GM23338 (cell line): ENCODE results near the gene RECQL5. TPM values are rescaled to one million over a fixed set of nuclear protein-coding genes. Genes with fewer than 3 reads are reported as not detected.

Source experiments
- ATAC-seq: fragments of 200-7000 bp; cut with Tn5 transposase; 3 replicates; pipeline ENCODE4 v1.9.1; 2020
- DNase-seq: peaks from one replicate; pipeline ENCODE4 v3.0.0-alpha.2; 2015; ENCODE audit warnings: low spot score
- H2AFZ ChIP-seq: fragments of 200-600 bp; sonication (generic); 2 replicates; pipeline ENCODE4 v1.8.0; 2016; ENCODE audit warnings: antibody characterized with exemption, mild to moderate bottlenecking, moderate library complexity
- H3F3A ChIP-seq: fragments of 200-600 bp; sonication (generic); replicated peaks from 2 replicates; pipeline ENCODE4 v1.8.0; 2017; ENCODE audit warnings: antibody characterized with exemption, mixed run types, low read depth
- H3K27ac ChIP-seq: fragments of 200-600 bp; sonication (generic); 2 replicates; pipeline ENCODE4 v1.6.1; 2016; ENCODE audit warnings: low read depth
- H3K27me3 ChIP-seq: fragments of 200-600 bp; sonication (generic); 2 replicates; pipeline ENCODE4 v1.8.0; 2016; ENCODE audit warnings: mild to moderate bottlenecking, mixed run types, moderate library complexity; ENCODE audit not compliant: insufficient read depth
- H3K36me3 ChIP-seq: fragments of 200-600 bp; sonication (generic); 2 replicates; pipeline ENCODE4 v1.8.0; 2016; ENCODE audit warnings: mild to moderate bottlenecking; ENCODE audit not compliant: insufficient read depth
- H3K4me1 ChIP-seq: fragments of 200-600 bp; sonication (generic); 2 replicates; pipeline ENCODE4 v1.8.0; 2016; ENCODE audit warnings: mild to moderate bottlenecking, moderate library complexity; ENCODE audit not compliant: insufficient read depth
- H3K4me2 ChIP-seq: fragments of 200-600 bp; sonication (generic); 2 replicates; pipeline ENCODE4 v1.7.1; 2017; ENCODE audit warnings: mixed run types
- H3K4me3 ChIP-seq: fragments of 200-600 bp; sonication (generic); 2 replicates; pipeline ENCODE4 v1.6.1; 2016; ENCODE audit warnings: mixed run types
- H3K79me2 ChIP-seq: fragments of 200-600 bp; sonication (generic); replicated peaks from 2 replicates; pipeline ENCODE4 v1.8.0; 2017; ENCODE audit warnings: mild to moderate bottlenecking; ENCODE audit not compliant: insufficient read depth
- H3K9me2 ChIP-seq: fragments of 200-600 bp; sonication (generic); 2 replicates; pipeline ENCODE4 v1.8.0; 2017; ENCODE audit not compliant: insufficient read depth
- H4K20me1 ChIP-seq: fragments of 200-600 bp; sonication (generic); replicated peaks from 2 replicates; pipeline ENCODE4 v1.8.0; 2017; ENCODE audit warnings: mild to moderate bottlenecking; ENCODE audit not compliant: insufficient read depth
- H3K27ac Mint-ChIP-seq: 2 replicates; pipeline ENCODE4 v1.8.0; 2020; ENCODE audit warnings: inconsistent platforms, mild to moderate bottlenecking, moderate library complexity, mixed read lengths
- H3K27me3 Mint-ChIP-seq: 3 replicates; pipeline ENCODE4 v1.8.0; 2022; ENCODE audit warnings: low read depth, mild to moderate bottlenecking, moderate library complexity, mixed read lengths, inconsistent platforms; ENCODE audit not compliant: insufficient read depth, poor library complexity
- H3K36me3 Mint-ChIP-seq: 3 replicates; pipeline ENCODE4 v1.8.0; 2021; ENCODE audit warnings: low read depth, mild to moderate bottlenecking, inconsistent platforms, moderate library complexity, mixed read lengths
- H3K4me1 Mint-ChIP-seq: 3 replicates; pipeline ENCODE4 v1.8.0; 2020; ENCODE audit warnings: mild to moderate bottlenecking, inconsistent platforms, mixed read lengths
- H3K4me3 Mint-ChIP-seq: 3 replicates; pipeline ENCODE4 v1.8.0; 2021; ENCODE audit warnings: moderate library complexity, mild to moderate bottlenecking, inconsistent platforms, mixed read lengths
- H3K9me3 Mint-ChIP-seq: 3 replicates; pipeline ENCODE4 v1.8.0; 2020; ENCODE audit warnings: moderate library complexity, mild to moderate bottlenecking, inconsistent platforms, mixed read lengths
- CREB1 ChIP-seq: fragments of 250-450 bp; sonication (Bioruptor Pico); IDR thresholded peaks from 2 replicates; pipeline ENCODE4 v1.5.0; 2020; ENCODE audit warnings: low read depth, mild to moderate bottlenecking, moderate library complexity
- EZH2phosphoT487 ChIP-seq: fragments of 200-600 bp; sonication (generic); IDR thresholded peaks from one replicate; pipeline ENCODE4 v1.8.1; 2018; ENCODE audit warnings: antibody characterized with exemption; ENCODE audit not compliant: unreplicated experiment
- JUNB ChIP-seq: IDR thresholded peaks from one replicate; pipeline ENCODE4 v1.6.1; 2016; ENCODE audit warnings: antibody characterized with exemption; ENCODE audit not compliant: unreplicated experiment
- NANOG ChIP-seq: IDR thresholded peaks from 2 replicates; pipeline ENCODE4 v1.6.1; 2016; ENCODE audit warnings: antibody characterized with exemption, borderline replicate concordance
- POLR2AphosphoS5 ChIP-seq: IDR thresholded peaks from 2 replicates; pipeline ENCODE4 v1.6.1; 2016; ENCODE audit warnings: antibody characterized with exemption, low read depth
- STAT1 ChIP-seq: IDR thresholded peaks from one replicate; pipeline ENCODE4 v1.6.1; 2016; ENCODE audit warnings: antibody characterized with exemption; ENCODE audit not compliant: unreplicated experiment
- ZNF114 ChIP-seq: fragments of 250-450 bp; sonication (Bioruptor Pico); IDR thresholded peaks from 2 replicates; pipeline ENCODE4 v1.5.0; 2020; ENCODE audit warnings: mild to moderate bottlenecking, moderate library complexity
- ZNF331 ChIP-seq: fragments of 250-450 bp; sonication (Bioruptor Pico); IDR thresholded peaks from 2 replicates; pipeline ENCODE4 v1.5.0; 2020; ENCODE audit warnings: low read depth, mild to moderate bottlenecking, moderate library complexity
- ZNF462 ChIP-seq: fragments of 250-450 bp; sonication (Bioruptor Pico); IDR thresholded peaks from 2 replicates; pipeline ENCODE4 v1.5.0; 2020; ENCODE audit warnings: mild to moderate bottlenecking, moderate library complexity
- polyA plus RNA-seq: library from polyadenylated mRNA; unstranded; fragments of >200 nt; fragmentation: Nextera tagmentation; extraction: Ambion mirVana; gene quantifications from 2 replicates; pipeline ENCODE4 v1.2.1, GENCODE V29; 2016
- total RNA-seq: library from RNA; depleted of rRNA; stranded (reverse); fragments of >200 nt; shearing (Covaris generic); gene quantifications from 2 replicates; pipeline ENCODE4 v1.2.3, GENCODE V29; 2014

RECQL5 gene
- total and polyA plus RNA-seq, 2 experiments from 2014 or later = 20.0 to 23.3 TPM

DNA sequence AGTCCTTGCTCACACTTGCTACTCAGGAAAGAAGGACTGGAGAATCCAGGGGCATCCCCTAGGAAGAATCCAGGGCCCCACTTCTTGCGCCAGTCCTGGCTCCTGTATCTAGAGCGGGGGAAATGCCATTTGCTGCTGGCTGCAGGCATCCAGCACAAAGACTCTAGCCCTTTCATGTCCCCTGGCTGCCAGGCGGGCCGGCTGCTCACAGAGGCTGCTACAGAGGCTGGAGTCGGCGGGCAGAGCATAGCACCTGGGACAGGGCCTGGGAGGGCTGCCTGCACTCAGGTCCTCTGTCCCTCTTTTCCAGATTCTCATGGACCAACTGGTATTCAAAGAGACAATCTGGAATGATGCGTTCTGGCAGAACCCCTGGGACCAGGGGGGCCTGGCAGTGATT is 19.9 kb downstream of the RECQL5 start (continued):
- no peak for TF ChIP-seq CREB1
- TF ChIP-seq ZNF462 (CRISPR knock-in tag) = no peak
- no peak for TF ChIP-seq STAT1
- no peak for TF ChIP-seq ZNF331

GRCh38 chr17:75646638-75646992 is 20.3 kb downstream of the RECQL5 start:
- peaks cover 16% of the 10 kb centered on the region for H3K4me1 ChIP-seq
- no peaks in the 10 kb centered on the region; the same call in 1 of the 2 replicates for H3K36me3 ChIP-seq
- H3F3A ChIP-seq = no peaks in the 10 kb centered on the region
- Mint-ChIP-seq H3K27ac (no peak overlapping the region), H3K36me3 (peaks cover 30% of the 10 kb centered on the region), H3K4me3 (no peak overlapping the region), H3K4me1 (peaks cover 17% of the 10 kb centered on the region), H3K9me3 (no peaks in the 10 kb centered on the region), H3K27me3 (peaks cover 5% of the 10 kb centered on the region)
- H2AFZ ChIP-seq = no peak overlapping the region
- no peaks in the 10 kb centered on the region for H3K79me2 ChIP-seq
- no peaks in the 10 kb centered on the region; the same call in 1 of the 2 replicates for H4K20me1 ChIP-seq
- no peaks in the 10 kb centered on the region for H3K27me3 ChIP-seq
- 0 out of 2 replicates have a peak, but pooled peaks cover 3% of the 10 kb centered on the region for H3K9me2 ChIP-seq
- ATAC-seq = no peak
- no peak overlapping the region for H3K27ac ChIP-seq
- no peak for DNase-seq
- H3K4me3 ChIP-seq = no peak overlapping the region
- H3K4me2 ChIP-seq = no peak overlapping the region
- TF ChIP-seq POLR2AphosphoS5 (no peak), CREB1 (no peak), ZNF462 (CRISPR knock-in tag) (no peak), ZNF114 (CRISPR knock-in tag) (no peak), NANOG (no peak), STAT1 (no peak), JUNB (no peak), EZH2phosphoT487 (no peak)
